Globus pallidus (tissue), 1 donor: ENCODE data around the gene HOOK2.
"Not testable (repeated sequence)": the region's sequence is repeated elsewhere in the genome, so short reads cannot be mapped to it uniquely, and the experiment has no call there.

Source experiments
- DNase-seq: peaks from one replicate; pipeline ENCODE4 v3.0.0-alpha.2; 2015; ENCODE audit warnings: low spot score

Gene HOOK2

DNA sequence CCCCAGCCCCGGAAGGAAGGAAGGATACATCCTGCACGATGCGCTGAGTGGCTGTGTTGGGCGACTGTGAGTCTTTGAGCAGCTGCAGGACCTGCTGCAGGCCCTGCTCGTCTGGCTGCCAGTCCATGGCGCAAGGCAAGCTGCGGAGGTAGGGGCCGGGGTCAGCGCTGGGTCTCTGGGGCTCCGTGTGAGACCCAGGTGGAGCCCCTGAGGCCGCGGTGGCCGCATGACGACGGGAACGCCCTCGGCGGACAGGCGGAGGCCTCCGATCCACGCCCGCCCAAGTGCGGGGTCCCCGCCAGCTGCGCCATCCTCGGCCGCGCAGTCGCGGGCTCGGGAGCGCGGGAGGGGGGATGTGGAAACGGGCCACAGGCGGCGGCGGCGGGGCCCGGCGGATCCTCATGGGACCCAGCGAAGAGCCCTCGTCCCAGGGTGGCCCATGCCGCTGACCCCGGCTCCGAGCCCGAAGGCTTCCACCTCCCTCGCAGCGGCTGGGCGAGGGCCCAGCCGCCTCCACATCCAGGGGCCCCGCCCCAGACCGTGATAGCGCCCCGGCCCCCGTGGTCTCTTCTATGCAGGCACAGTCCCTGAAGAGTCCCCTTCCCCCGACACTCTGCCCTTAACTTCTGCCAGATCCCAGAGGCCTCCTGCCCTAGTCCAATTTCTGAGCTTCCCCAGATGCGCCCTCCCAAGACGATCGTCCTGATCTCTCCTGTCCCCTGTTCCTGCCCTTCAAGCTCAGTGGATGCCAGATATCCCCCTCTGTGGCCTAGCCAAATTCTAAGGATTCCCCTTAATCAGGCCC is 54.3 kb downstream of the HOOK2 start:
- DNase-seq = no peak

DNA sequence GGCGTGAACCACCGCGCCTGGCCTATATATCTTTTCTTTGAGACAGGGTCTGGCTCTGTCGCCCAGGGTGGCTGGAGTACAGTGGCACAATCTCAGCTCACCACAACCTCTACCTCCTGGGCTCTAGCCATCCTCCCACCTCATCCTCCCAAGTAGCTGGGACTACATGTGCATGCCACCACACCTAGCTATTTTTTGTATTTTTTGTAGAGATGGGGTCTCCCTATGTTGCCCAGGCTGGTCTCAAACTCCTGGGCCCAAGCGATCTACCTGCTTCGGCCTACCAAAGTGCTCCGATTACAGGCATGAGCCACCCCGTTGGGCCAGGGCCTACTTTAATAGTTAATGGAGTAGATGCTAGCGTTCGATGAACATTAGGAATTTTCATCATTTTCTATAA is 55.1 kb downstream of the HOOK2 start:
- no peak for DNase-seq

DNA sequence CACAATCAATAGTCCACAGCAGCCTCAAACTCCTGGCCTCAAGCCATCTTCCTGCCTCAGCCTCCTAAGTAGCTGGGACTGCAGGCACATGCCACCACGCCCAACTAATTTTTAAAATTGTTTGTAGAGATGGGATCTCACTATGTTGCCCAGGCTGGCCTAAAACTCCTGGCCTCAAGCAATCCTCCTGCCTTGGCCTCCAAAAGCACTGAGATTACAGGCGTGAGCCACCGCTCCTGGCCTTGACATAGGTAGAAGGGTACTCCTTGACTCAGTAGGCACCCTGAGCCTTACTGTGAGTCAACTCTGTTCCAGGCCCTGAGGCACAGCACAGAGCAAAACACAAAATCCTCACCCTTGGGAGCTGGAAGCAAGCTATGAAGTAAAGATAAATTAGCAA is 59.4 kb downstream of the HOOK2 start:
- DNase-seq = no peak

DNA sequence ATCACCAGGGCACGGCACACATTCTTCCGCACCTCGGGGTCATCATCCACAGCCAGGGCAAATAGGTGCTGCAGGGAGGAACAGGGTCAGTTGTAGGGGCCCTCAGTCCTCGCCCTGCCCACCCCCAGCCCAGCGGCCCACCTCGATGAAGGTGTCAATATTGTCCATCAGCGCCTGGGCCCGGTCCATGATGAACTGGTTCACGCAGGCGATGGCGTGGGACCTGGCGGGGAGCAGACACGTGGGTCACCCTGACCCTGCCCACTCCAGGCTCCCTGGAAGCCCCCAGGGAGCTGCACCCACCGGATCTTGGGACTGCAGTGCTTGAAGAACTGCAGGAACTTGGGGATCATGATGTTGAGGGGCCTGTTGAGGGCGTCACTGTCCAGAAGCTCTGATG is 60.2 kb downstream of the HOOK2 start:
- no peak for DNase-seq

DNA sequence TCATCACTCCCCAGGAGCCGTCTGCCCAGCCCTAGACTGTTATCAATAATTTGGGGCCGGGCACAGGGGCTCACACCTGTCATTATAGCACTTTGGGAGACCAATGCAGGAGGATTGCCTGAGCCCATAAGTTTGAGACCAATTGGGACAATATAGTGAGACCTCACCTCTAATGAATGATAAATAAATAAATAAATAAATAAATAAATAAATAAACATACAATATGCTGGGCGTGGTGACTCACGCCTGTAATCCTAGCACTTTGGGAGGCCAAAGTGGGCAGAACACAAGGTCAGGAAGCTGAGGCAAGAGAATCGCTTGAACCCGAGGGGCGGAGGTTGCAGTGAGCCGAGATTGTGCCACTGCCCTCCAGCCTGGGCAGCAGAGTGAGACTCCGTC is 62.0 kb downstream of the HOOK2 start:
- DNase-seq = not testable (repeated sequence)
